Adrenal gland (tissue), 5 donors: ENCODE measurements around the gene TTC34.

Experiments used
- CTCF ChIP-seq, 6 experiments: fragments of 450-650 bp in 4 of 6; fragments of 200-600 bp in 2 of 6; sonication (generic) in 1 of 6; IDR thresholded peaks; 1 replicate in 5 of 6; 2 replicates in 1 of 6; pipeline versions ENCODE4 v1.5.1 to v1.8.0; 2016 to 2021; ENCODE audit warnings: antibody characterized with exemption in 6 of 6, mild to moderate bottlenecking in 2 of 6, moderate library complexity in 1 of 6
- POLR2A ChIP-seq, 2 donors: fragments of 450-650 bp; IDR thresholded peaks; one replicate each; pipeline ENCODE4 v1.6.1; 2017; ENCODE audit warnings: antibody characterized with exemption in 2 of 2, mild to moderate bottlenecking in 2 of 2, moderate library complexity in 1 of 2
- donor health status: DM: no; HTN: no; CAD: no.

GRCh38 chr1:2823921-2824610 lies 22.6 kb upstream of the TTC34 start:
- TF ChIP-seq POLR2A (IDR thresholded peaks at IDR 0.05): no peak
- TF ChIP-seq CTCF (IDR thresholded peaks at IDR 0.05): no peak
